HepG2 (cell line): ENCODE measurements around the gene C2orf81. TPM values are rescaled to one million over a fixed set of nuclear protein-coding genes. Genes with fewer than 3 reads are reported as not detected.

Experiments used
- ARID5B ChIP-seq: IDR thresholded peaks from 2 replicates; pipeline ENCODE4 v1.4.0; 2020; ENCODE audit warnings: mild to moderate bottlenecking, missing genetic modification reagents
- GATAD2A ChIP-seq: IDR thresholded peaks from 2 replicates; pipeline ENCODE4 v1.6.1; 2016
- GZF1 ChIP-seq: sonication (generic); formaldehyde crosslinking; IDR thresholded peaks from 2 replicates; pipeline ENCODE4 v1.5.1; 2020; ENCODE audit warnings: mild to moderate bottlenecking, missing genetic modification reagents
- HOXA7 ChIP-seq: sonication (generic); formaldehyde crosslinking; IDR thresholded peaks from 2 replicates; pipeline ENCODE4 v1.8.1; 2022; ENCODE audit warnings: mild to moderate bottlenecking, missing genetic modification reagents, moderate library complexity
- KLF9 ChIP-seq: IDR thresholded peaks from 2 replicates; pipeline ENCODE4 v1.6.1; 2016; ENCODE audit warnings: low read depth
- NR3C1 ChIP-seq: sonication (generic); formaldehyde crosslinking; IDR thresholded peaks from 2 replicates; pipeline ENCODE4 v1.4.0; 2020; ENCODE audit warnings: missing genetic modification reagents
- POLR2A ChIP-seq, 2 experiments: IDR thresholded peaks; 2 replicates each; pipeline ENCODE4 v1.6.1; 2011; ENCODE audit warnings: low read depth in 2 of 2, low read length in 2 of 2, mild to moderate bottlenecking in 1 of 2, moderate library complexity in 1 of 2; ENCODE audit not compliant: insufficient read depth in 1 of 2
- SKI ChIP-seq: fragments of 450-650 bp; IDR thresholded peaks from one replicate; pipeline ENCODE4 v1.6.1; 2018; ENCODE audit warnings: mild to moderate bottlenecking; ENCODE audit not compliant: partially characterized antibody
- SNAPC2 ChIP-seq: sonication (generic); formaldehyde crosslinking; IDR thresholded peaks from 2 replicates; pipeline ENCODE4 v1.8.1; 2022; ENCODE audit warnings: mild to moderate bottlenecking, missing genetic modification reagents
- ZC3H4 ChIP-seq: sonication (generic); formaldehyde crosslinking; IDR thresholded peaks from 2 replicates; pipeline ENCODE4 v1.4.0; 2020; ENCODE audit warnings: missing genetic modification reagents, borderline replicate concordance
- ZFP36L2 ChIP-seq: sonication (generic); formaldehyde crosslinking; IDR thresholded peaks from 2 replicates; pipeline ENCODE4 v1.4.0; 2020; ENCODE audit warnings: missing genetic modification reagents
- ZFX ChIP-seq: sonication (generic); formaldehyde crosslinking; IDR thresholded peaks from 2 replicates; pipeline ENCODE4 v1.4.0; 2020; ENCODE audit warnings: mild to moderate bottlenecking, low read depth, missing genetic modification reagents, moderate library complexity
- ZHX2 ChIP-seq, 2 experiments: sonication (generic) in 1 of 2; formaldehyde crosslinking in 1 of 2; IDR thresholded peaks; 2 replicates each; pipeline versions ENCODE4 v1.6.1 to v1.9.0; 2014 to 2022; ENCODE audit warnings: antibody characterized with exemption in 1 of 2, borderline replicate concordance in 1 of 2, inconsistent platforms in 1 of 2, low read depth in 1 of 2, missing genetic modification reagents in 1 of 2
- ZNF101 ChIP-seq: sonication (generic); formaldehyde crosslinking; IDR thresholded peaks from 2 replicates; pipeline ENCODE4 v1.4.0; 2020; ENCODE audit warnings: mild to moderate bottlenecking, low read depth, missing genetic modification reagents, borderline replicate concordance
- ZNF256 ChIP-seq: sonication (generic); formaldehyde crosslinking; conservative IDR thresholded peaks from 2 replicates; pipeline ENCODE4 v1.4.0; 2020; ENCODE audit warnings: missing genetic modification reagents
- ZNF354B ChIP-seq: sonication (generic); formaldehyde crosslinking; IDR thresholded peaks from 2 replicates; pipeline ENCODE4 v1.8.0; 2022; ENCODE audit warnings: mild to moderate bottlenecking, missing genetic modification reagents
- ZNF556 ChIP-seq: sonication (generic); formaldehyde crosslinking; IDR thresholded peaks from 2 replicates; pipeline ENCODE4 v1.4.0; 2020; ENCODE audit warnings: mild to moderate bottlenecking, missing genetic modification reagents, borderline replicate concordance
- ZNF674 ChIP-seq: sonication (generic); formaldehyde crosslinking; IDR thresholded peaks from 2 replicates; pipeline ENCODE4 v1.5.0; 2020; ENCODE audit warnings: low read depth, mild to moderate bottlenecking, missing genetic modification reagents
- ZNF724P ChIP-seq: sonication (generic); formaldehyde crosslinking; IDR thresholded peaks from 2 replicates; pipeline ENCODE4 v1.8.0; 2022; ENCODE audit warnings: missing genetic modification reagents, borderline replicate concordance
- ZNF777 ChIP-seq: sonication (generic); formaldehyde crosslinking; IDR thresholded peaks from 2 replicates; pipeline ENCODE4 v1.4.0; 2020; ENCODE audit warnings: missing genetic modification reagents
- polyA plus RNA-seq, 8 experiments: library from polyadenylated mRNA; depleted of rRNA in 3 of 8; stranded (reverse) in 7 of 8; unstranded in 1 of 8; fragments of >200 nt; fragmentation: Illumina TruSeq in 4 of 8; extraction: Trizol in 4 of 8; gene quantifications; 2 replicates each; pipeline versions ENCODE4 v1.2.1 to v1.2.3, GENCODE V29; 2011 to 2016; ENCODE audit warnings: low read depth in 4 of 8, missing spikeins in 1 of 8, mixed read lengths in 1 of 8; ENCODE audit not compliant: insufficient read depth in 1 of 8
- total RNA-seq, 5 experiments: library from RNA; depleted of rRNA; stranded (reverse); fragments of >200 nt; fragmentation: Illumina TruSeq; extraction: Trizol; gene quantifications; 2 replicates each; pipeline ENCODE4 v1.2.3, GENCODE V29; 2016; ENCODE audit warnings: low read depth in 1 of 5

The C2orf81 gene
- total and polyA plus RNA-seq, 2 of the 13 experiments (the other 11 are each of a cell fraction or from before 2014, with no cell fraction given) = 0.15 to 0.17 TPM

- TF ChIP-seq ZHX2 (IDR thresholded peaks at IDR 0.05; ENCODE audit: low read depth) = peak; percentile 73
- no peak for TF ChIP-seq ZHX2 (CRISPR knock-in tag; IDR thresholded peaks at IDR 0.05; ENCODE audit: borderline replicate concordance)
- TF ChIP-seq ZNF556 (CRISPR knock-in tag) = peak; percentile 88; the same call in 1 of the 2 replicates
- TF ChIP-seq ARID5B (CRISPR knock-in tag) = peak; percentile 58
- no peak for TF ChIP-seq KLF9 (CRISPR knock-in tag)
- TF ChIP-seq ZNF724P (CRISPR knock-in tag) = peak; percentile 94
- TF ChIP-seq ZNF674 (CRISPR knock-in tag) = no peak
- TF ChIP-seq HOXA7 (CRISPR knock-in tag) = no peak
- TF ChIP-seq ZNF256 = no peak
- TF ChIP-seq ZFP36L2 (CRISPR knock-in tag) = no peak
- peak; percentile 69 for TF ChIP-seq SKI
- TF ChIP-seq ZNF354B (CRISPR knock-in tag) = no peak
- no peak; the same call in 1 of the 2 replicates for TF ChIP-seq SNAPC2
- TF ChIP-seq ZFX (CRISPR knock-in tag) = peak; percentile 87
- TF ChIP-seq ZC3H4 = no peak
- peak; percentile 83 for TF ChIP-seq GATAD2A (CRISPR knock-in tag)
- TF ChIP-seq POLR2A (IDR thresholded peaks at IDR 0.05; ENCODE audit: insufficient read depth in 1 of 2, low read depth in 2 of 2, low read length in 2 of 2) = peak; percentile 52 to 53; a peak in 3 of 4 replicates
- no peak; the same call in 1 of the 2 replicates for TF ChIP-seq ZNF101
- no peak for TF ChIP-seq NR3C1 (CRISPR knock-in tag)
- no peak for TF ChIP-seq GZF1 (CRISPR knock-in tag)
- no peak for TF ChIP-seq ZNF777 (CRISPR knock-in tag)
Measured at GRCh38 chr2:74429487-74430451, 8.3 kb upstream of the C2orf81 start (continued).
